WTC11 (cell line): ENCODE data around the gene KIFC3. TPM values are rescaled to one million over a fixed set of nuclear protein-coding genes. Genes with fewer than 3 reads are reported as not detected.

Experiments used
- ATAC-seq: fragments of 200-7000 bp; cut with Tn5 transposase; 2 replicates; pipeline ENCODE4 v1.10.0; 2021; ENCODE audit warnings: mild to moderate bottlenecking, moderate library complexity
- CTCF ChIA-PET: fragments of 300-600 bp; sonication (Branson Sonifier 250); formaldehyde crosslinking; loops from one replicate; lab custom pipeline; 2021; ENCODE audit warnings: antibody characterized with exemption; lab: Charles Lee
- POLR2A ChIA-PET: fragments of 350-600 bp; sonication (Branson Sonifier 250); formaldehyde crosslinking; loops from one replicate; lab custom pipeline; 2021; ENCODE audit warnings: antibody characterized with exemption; lab: Charles Lee
- DNase-seq: peaks from one replicate; pipeline ENCODE4 v3.0.0; 2021; ENCODE audit warnings: low spot score
- H3K27ac Mint-ChIP-seq: 2 replicates; pipeline ENCODE4 v1.8.0; 2021; ENCODE audit warnings: mixed read lengths
- H3K27me3 Mint-ChIP-seq: 2 replicates; pipeline ENCODE4 v1.8.0; 2021; ENCODE audit warnings: low read depth, mild to moderate bottlenecking, moderate library complexity, mixed read lengths
- H3K36me3 Mint-ChIP-seq: 2 replicates; pipeline ENCODE4 v1.8.0; 2021; ENCODE audit warnings: mixed read lengths
- H3K4me1 Mint-ChIP-seq: 2 replicates; pipeline ENCODE4 v1.8.0; 2022; ENCODE audit warnings: mixed read lengths
- H3K4me3 Mint-ChIP-seq: 2 replicates; pipeline ENCODE4 v1.8.0; 2021; ENCODE audit warnings: mild to moderate bottlenecking, moderate library complexity, mixed read lengths
- H3K9me3 Mint-ChIP-seq: 2 replicates; pipeline ENCODE4 v1.8.0; 2021; ENCODE audit warnings: mixed read lengths
- CREB1 ChIP-seq: sonication (generic); formaldehyde crosslinking; IDR thresholded peaks from 2 replicates; pipeline ENCODE4 v1.8.0; 2023; ENCODE audit warnings: mild to moderate bottlenecking, missing genetic modification reagents
- GABPB1 ChIP-seq: sonication (generic); formaldehyde crosslinking; IDR thresholded peaks from 2 replicates; pipeline ENCODE4 v1.8.1; 2023; ENCODE audit warnings: mild to moderate bottlenecking, missing genetic modification reagents
- microRNA-seq: library from miRNA; unstranded; fragments of <30 nt; microRNA quantifications from one replicate; pipeline ENCODE4 v1.2.0, GENCODE V29; 2022; ENCODE audit warnings: borderline number of aligned reads
- total RNA-seq: library from RNA; stranded (reverse); gene quantifications from 3 replicates; pipeline ENCODE4 v1.2.3, GENCODE V29; 2021

The KIFC3 gene
- total RNA-seq, 1 experiment from 2014 or later, result 11.6 TPM

DNA sequence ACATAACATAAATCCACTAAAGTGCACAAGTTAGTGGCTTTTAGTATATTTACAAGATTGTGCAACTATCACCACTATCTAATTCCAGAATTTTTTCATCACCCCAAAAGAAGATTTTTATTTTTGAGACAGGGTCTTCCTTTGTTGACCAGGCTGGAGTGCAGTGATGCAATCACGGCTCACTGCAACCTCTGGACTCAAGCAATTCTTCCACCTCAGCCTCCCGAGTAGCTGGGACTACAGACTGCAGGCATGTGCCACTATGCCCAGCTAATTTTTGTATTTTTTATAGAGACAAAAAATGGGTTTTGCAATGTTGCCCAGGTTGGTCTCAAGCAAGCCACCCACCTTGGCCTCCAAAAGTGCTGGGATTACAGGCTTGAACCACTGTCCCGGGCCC is 92.6 kb downstream of the KIFC3 start:
- no peak overlapping the region for H3K27ac Mint-ChIP-seq
- H3K36me3 Mint-ChIP-seq, result no peaks in the 10 kb centered on the region
- no peaks in the 10 kb centered on the region; the same call in 1 of the 2 replicates for H3K27me3 Mint-ChIP-seq
- no peak overlapping the region for H3K4me3 Mint-ChIP-seq
- ATAC-seq (no peak), DNase-seq (no peak)
- TF ChIP-seq CREB1 (CRISPR knock-in tag) (no peak), GABPB1 (CRISPR knock-in tag) (peak; percentile 96)
- TF ChIP-seq, all 79 proteins: peak for 1
- POLR2A ChIA-PET, result no interaction called here
- CTCF ChIA-PET, result interaction anchor here (0.6 to 1.0 kb wide), 3 partner anchors 109 to 320 kb away, joined by 3 to 5 read pairs (median 4); no protein-coding TSS in a partner anchor
- H3K9me3 Mint-ChIP-seq, result peaks cover 7% of the 10 kb centered on the region; the same call in 1 of the 2 replicates
- no peaks in the 10 kb centered on the region for H3K4me1 Mint-ChIP-seq

Small RNA genes within 50 kb of the gene (microRNA-seq; reads per million reads assigned to microRNA genes)
- gene MIR6772, result not detected

Other genes starting within 250 kb of the KIFC3 start
- gene ADGRG1, start 173.9 kb downstream of the KIFC3 start, total RNA-seq, result 1.7 to 2.6 TPM (median 2.0 TPM) in 3 replicates
- 0.44 to 1.4 TPM (median 0.71 TPM) in 3 replicates for gene ADGRG3, start 134.2 kb downstream of the KIFC3 start, total RNA-seq
- gene DRC7, start 107.7 kb downstream of the KIFC3 start, total RNA-seq, result 0.16 to 0.37 TPM in 2 of 3 replicates, not detected in the other
- gene KATNB1, start 66.7 kb downstream of the KIFC3 start, total RNA-seq, result 38.7 to 60.4 TPM (median 41.0 TPM) in 3 replicates
- gene CNGB1, start 168.6 kb upstream of the KIFC3 start, total RNA-seq, result not detected in 3 replicates
- gene ZNF319, start 198.2 kb upstream of the KIFC3 start, total RNA-seq, result 4.6 to 5.5 TPM (median 5.3 TPM) in 3 replicates
- gene USB1, start 198.9 kb upstream of the KIFC3 start, total RNA-seq, result 67.1 to 75.2 TPM (median 69.6 TPM) in 3 replicates
- gene MMP15, start 223.3 kb upstream of the KIFC3 start, total RNA-seq, result 55.5 to 60.7 TPM (median 58.2 TPM) in 3 replicates